HEK293T (cell line): Measurements from ENCODE around the gene TPD52L1.

Experiments used
- ARNT ChIP-seq: fragments of 450-650 bp; IDR thresholded peaks from 2 replicates; pipeline ENCODE4 v1.6.1; 2017; ENCODE audit warnings: mild to moderate bottlenecking
- BHLHE40 ChIP-seq: fragments of 450-650 bp; IDR thresholded peaks from 2 replicates; pipeline ENCODE4 v1.6.1; 2016; ENCODE audit warnings: mild to moderate bottlenecking, moderate library complexity, borderline replicate concordance
- CTBP1 ChIP-seq: fragments of 450-650 bp; IDR thresholded peaks from 2 replicates; pipeline ENCODE4 v1.6.1; 2016; ENCODE audit warnings: borderline replicate concordance
- FOXK2 ChIP-seq: fragments of 450-650 bp; IDR thresholded peaks from 2 replicates; pipeline ENCODE4 v1.6.1; 2016; ENCODE audit warnings: mild to moderate bottlenecking
- HDGF ChIP-seq: fragments of 450-650 bp; IDR thresholded peaks from 2 replicates; pipeline ENCODE4 v1.6.1; 2017; ENCODE audit warnings: antibody characterized with exemption, borderline replicate concordance
- LEF1 ChIP-seq: fragments of 450-650 bp; IDR thresholded peaks from 2 replicates; pipeline ENCODE4 v1.6.1; 2017; ENCODE audit warnings: mild to moderate bottlenecking, borderline replicate concordance
- NFRKB ChIP-seq: fragments of 450-650 bp; IDR thresholded peaks from 2 replicates; pipeline ENCODE4 v1.6.1; 2016; ENCODE audit warnings: mild to moderate bottlenecking, moderate library complexity
- SP1 ChIP-seq: fragments of 450-650 bp; IDR thresholded peaks from 2 replicates; pipeline ENCODE4 v1.6.1; 2017
- SUZ12 ChIP-seq: fragments of 450-650 bp; IDR thresholded peaks from 2 replicates; pipeline ENCODE4 v1.6.1; 2016; ENCODE audit warnings: mild to moderate bottlenecking
- TARDBP ChIP-seq: fragments of 450-650 bp; IDR thresholded peaks from 2 replicates; pipeline ENCODE4 v1.6.1; 2016
- ZNF384 ChIP-seq: fragments of 450-650 bp; IDR thresholded peaks from 2 replicates; pipeline ENCODE4 v1.6.1; 2016
- TF ChIP-seq, protein P1 (sequence below): fragments of 450-650 bp; IDR thresholded peaks from 2 replicates; pipeline ENCODE4 v1.6.1; 2016

- no peak for TF ChIP-seq NFRKB
- TF ChIP-seq SUZ12 = no peak
- TF ChIP-seq SP1 = no peak
- TF ChIP-seq FOXK2 = no peak
- no peak for TF ChIP-seq ARNT
- no peak for TF ChIP-seq ZNF384
- no peak for TF ChIP-seq CTBP1
- TF ChIP-seq LEF1 = no peak
- no peak for TF ChIP-seq TARDBP
- TF ChIP-seq HDGF = no peak
- TF ChIP-seq BHLHE40 = no peak
- TF ChIP-seq, protein P1, sequence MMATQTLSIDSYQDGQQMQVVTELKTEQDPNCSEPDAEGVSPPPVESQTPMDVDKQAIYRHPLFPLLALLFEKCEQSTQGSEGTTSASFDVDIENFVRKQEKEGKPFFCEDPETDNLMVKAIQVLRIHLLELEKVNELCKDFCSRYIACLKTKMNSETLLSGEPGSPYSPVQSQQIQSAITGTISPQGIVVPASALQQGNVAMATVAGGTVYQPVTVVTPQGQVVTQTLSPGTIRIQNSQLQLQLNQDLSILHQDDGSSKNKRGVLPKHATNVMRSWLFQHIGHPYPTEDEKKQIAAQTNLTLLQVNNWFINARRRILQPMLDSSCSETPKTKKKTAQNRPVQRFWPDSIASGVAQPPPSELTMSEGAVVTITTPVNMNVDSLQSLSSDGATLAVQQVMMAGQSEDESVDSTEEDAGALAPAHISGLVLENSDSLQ = no peak
Observed at GRCh38 chr6:125230674-125231073, 77.1 kb downstream of the TPD52L1 start.
